ENCODE data around the gene CCL14. TPM values are rescaled to one million over a fixed set of nuclear protein-coding genes. Genes with fewer than 3 reads are reported as not detected.

The CCL14 gene
- total and polyA plus RNA-seq, 9 of the 15 experiments (the other 6 are each of a cell fraction or from before 2014, with no cell fraction given), result not detected

GRCh38 chr17:35969558-35970380 lies 16.8 kb downstream of the CCL14 start:
- Histone ChIP-seq H3K4me2 (ENCODE audit: insufficient read depth, low read length) (no peak overlapping the region), H3K36me3 (ENCODE audit: control insufficient read depth, insufficient read depth, low read length) (no peaks in the 10 kb centered on the region), H3K27ac (ENCODE audit: extremely low read depth, low read depth, low read length) (no peak overlapping the region), H3K27me3 (ENCODE audit: control insufficient read depth in 2 of 2, insufficient read depth in 2 of 2, low read length in 2 of 2) (peaks cover 10 to 12% of the 10 kb centered on the region in 2 experiments; a peak in 4 of 5 replicates), H3K4me1 (replicated peaks in 1 of 2; ENCODE audit: control insufficient read depth in 2 of 2, insufficient read depth in 2 of 2, low read length in 2 of 2) (no peaks in the 10 kb centered on the region), H3K4me3 (no peak overlapping the region), H3K9ac (ENCODE audit: insufficient read depth in 1 of 2, low read depth in 2 of 2, low read length in 2 of 2) (no peak overlapping the region), H3K79me2 (ENCODE audit: control insufficient read depth, insufficient read depth, low read length) (no peaks in the 10 kb centered on the region), H3K9me1 (ENCODE audit: control insufficient read depth, insufficient read depth, low read length) (no peaks in the 10 kb centered on the region), H2AFZ (ENCODE audit: low read depth, low read length) (no peak overlapping the region), H3K9me3 (replicated peaks; ENCODE audit: control insufficient read depth, insufficient read depth, low read depth, low read length) (no peaks in the 10 kb centered on the region), H4K20me1 (replicated peaks; ENCODE audit: control insufficient read depth, insufficient read depth, low read length) (no peaks in the 10 kb centered on the region)
- ChIA-PET POLR2A (interaction anchor here (1.0 kb wide), 2 partner anchors 27 to 75 kb away, joined by 3 to 4 read pairs; no protein-coding TSS in a partner anchor), CTCF (ENCODE audit: low intra/inter-chr PET ratio) (interaction anchor here (0.7 to 1.5 kb wide), 6 partner anchors 39 to 513 kb away, joined by 4 to 14 read pairs (median 8); no protein-coding TSS in a partner anchor)
- DNase-seq (ENCODE audit: extremely low read depth in 1 of 4, low spot score in 3 of 4) (peak; percentile 60 to 84 (median 70)), FAIRE-seq (no peak), ATAC-seq (peak; percentile 92)
- intact Hi-C loops (cut with micrococcal nuclease) (loop anchor here (1.0 to 5.0 kb wide), 4 partner anchors 23 to 180 kb away; no protein-coding TSS in a partner anchor), in situ Hi-C loops (cut with MboI) (loop anchor here (5.0 to 25.0 kb wide), 2 partner anchors 168 to 518 kb away; partner anchors contain the start of gene ZNHIT3)
- BruUV-seq (replicated peaks), result no TSS peak
- 3% methylated on average over 8 of the region's 8 CpGs for WGBS (ENCODE audit: insufficient coverage, low coverage, missing lambda C conversion rate)
- TF ChIP-seq REST (IDR thresholded peaks at IDR 0.05; ENCODE audit: borderline replicate concordance) (peak; percentile 74), REST (CRISPR knock-in tag; IDR thresholded peaks at IDR 0.05; ENCODE audit: low read depth) (no peak), ZKSCAN3 (CRISPR knock-in tag; IDR thresholded peaks at IDR 0.05) (peak; percentile 96), RAD21 (CRISPR knock-in tag; conservative IDR thresholded peaks at IDR 0.05 in 1 of 2, IDR thresholded peaks at IDR 0.05 in 1 of 2) (peak; percentile 74 to 86), NFATC3 (IDR thresholded peaks at IDR 0.05) (no peak), IRF1 (CRISPR knock-in tag; IDR thresholded peaks at IDR 0.05; ENCODE audit: borderline replicate concordance) (no peak), BHLHE40 (IDR thresholded peaks at IDR 0.05; ENCODE audit: low read length) (no peak), RBM39 (optimal IDR thresholded peaks at IDR 0.05; ENCODE audit: low read depth, low read length) (no peak), ZNF23 (CRISPR knock-in tag; IDR thresholded peaks at IDR 0.05) (no peak), ZNF316 (IDR thresholded peaks at IDR 0.05) (0 out of 2 replicates have a peak, but pooled peaks have one; percentile 33), PHTF2 (CRISPR knock-in tag; IDR thresholded peaks at IDR 0.05) (no peak)

Data from K562 (cell line).